CD4-positive, alpha-beta T cell (primary cell): Measurements from ENCODE around the gene FMN1. TPM values are rescaled to one million over a fixed set of nuclear protein-coding genes. Genes with fewer than 3 reads are reported as not detected.

ENCODE experiments used
- ATAC-seq: fragments of 200-7000 bp; cut with Tn5 transposase; one replicate; pipeline ENCODE4 v1.10.0; 2022; ENCODE audit warnings: mild to moderate bottlenecking; ENCODE audit not compliant: poor library complexity
- CTCF ChIA-PET: fragments of 350-600 bp; sonication (Branson Sonifier 250); formaldehyde crosslinking; loops from one replicate; lab custom pipeline; 2021; ENCODE audit warnings: antibody characterized with exemption, inconsistent platforms; lab: Charles Lee
- POLR2A ChIA-PET: fragments of 350-600 bp; sonication (Branson Sonifier 250); formaldehyde crosslinking; loops from one replicate; lab custom pipeline; 2021; ENCODE audit warnings: antibody characterized with exemption, inconsistent platforms; lab: Charles Lee
- DNase-seq, 14 experiments: peaks; one replicate each; pipeline ENCODE4 v3.0.0-alpha.2; 2013 to 2020; ENCODE audit warnings: mixed read lengths in 2 of 14
- H3K27ac ChIP-seq, 2 donors: one replicate each; pipeline versions ENCODE4 v1.5.1 to v1.7.0; 2013; ENCODE audit warnings: low read length in 2 of 2, low read depth in 1 of 2, mild to moderate bottlenecking in 1 of 2
- H3K27me3 ChIP-seq, 2 experiments: 1 replicate in 1 of 2; 2 replicates in 1 of 2; pipeline versions ENCODE4 v1.6.1 to v1.7.0; 2013; ENCODE audit warnings: low read length in 2 of 2, control low read depth in 1 of 2, mild to moderate bottlenecking in 1 of 2, moderate library complexity in 1 of 2; ENCODE audit not compliant: insufficient read depth in 2 of 2, control insufficient read depth in 1 of 2
- H3K36me3 ChIP-seq: one replicate; pipeline ENCODE4 v1.6.1; 2013; ENCODE audit warnings: low read length, control low read depth; ENCODE audit not compliant: insufficient read depth
- H3K4me1 ChIP-seq: one replicate; pipeline ENCODE4 v1.6.1; 2013; ENCODE audit warnings: low read length, control low read depth; ENCODE audit not compliant: insufficient read depth
- H3K4me3 ChIP-seq: one replicate; pipeline ENCODE4 v1.5.1; 2013; ENCODE audit warnings: mild to moderate bottlenecking, low read length, moderate library complexity
- H3K9me3 ChIP-seq, 2 experiments: 1 replicate in 1 of 2; 2 replicates in 1 of 2; pipeline versions ENCODE4 v1.6.1 to v1.7.0; 2013; ENCODE audit warnings: low read length in 2 of 2, mild to moderate bottlenecking in 2 of 2, control low read depth in 1 of 2, moderate library complexity in 1 of 2; ENCODE audit not compliant: control insufficient read depth in 1 of 2, insufficient read depth in 1 of 2
- H3K27ac Mint-ChIP-seq: one replicate; pipeline ENCODE4 v1.8.0; 2020; ENCODE audit warnings: mixed read lengths
- H3K27me3 Mint-ChIP-seq: one replicate; pipeline ENCODE4 v1.8.0; 2021; ENCODE audit warnings: mixed read lengths
- H3K36me3 Mint-ChIP-seq: one replicate; pipeline ENCODE4 v1.8.0; 2021; ENCODE audit warnings: low read depth, mixed read lengths
- H3K4me1 Mint-ChIP-seq: one replicate; pipeline ENCODE4 v1.8.0; 2021; ENCODE audit warnings: low read depth, mixed read lengths
- H3K4me3 Mint-ChIP-seq: one replicate; pipeline ENCODE4 v1.8.0; 2020; ENCODE audit warnings: mild to moderate bottlenecking, mixed read lengths
- H3K9me3 Mint-ChIP-seq: one replicate; pipeline ENCODE4 v1.8.0; 2020; ENCODE audit warnings: mixed read lengths
- CTCF ChIP-seq: fragments of 200-600 bp; IDR thresholded peaks from one replicate; pipeline ENCODE4 v1.8.0; 2022; ENCODE audit warnings: antibody characterized with exemption, mild to moderate bottlenecking
- intact Hi-C, 2 experiments: fragments of 100-400 bp; cut with DNase I in 1 of 2; cut with micrococcal nuclease in 1 of 2; formaldehyde crosslinking; loops; one replicate each; pipeline versions ENCODE4 v1.15.1 to v1.9.0; 2023 to 2025; cut with DNase I, micrococcal nuclease
- total RNA-seq, 174 experiments: library from RNA in 2 of 174; stranded (reverse) in 2 of 174; gene quantifications; one replicate each; pipeline ENCODE4 v1.2.3 and lab custom pipeline; 2021 to 2026

FMN1 gene
- total RNA-seq, 2 experiments from 2014 or later, result 0.39 to 0.55 TPM

- Histone ChIP-seq H3K4me1 (no peaks in the 10 kb centered on the region), H3K27me3 (no peaks in the 10 kb centered on the region), H3K27ac (no peak overlapping the region), H3K9me3 (no peaks in the 10 kb centered on the region), H3K36me3 (no peaks in the 10 kb centered on the region), H3K4me3 (no peak overlapping the region)
- peak in 3 of 14 experiments; percentile 41 to 72 (median 69) for DNase-seq
- no peaks in the 10 kb centered on the region for H3K36me3 Mint-ChIP-seq
- no peaks in the 10 kb centered on the region for H3K9me3 Mint-ChIP-seq
- ChIA-PET POLR2A (interaction anchor here (0.8 kb wide), 1 partner anchor 18 kb away, joined by 4 read pairs; no protein-coding TSS in a partner anchor), CTCF (interaction anchor here (1.0 to 1.8 kb wide), 3 partner anchors 33 to 1123 kb away, joined by 3 to 6 read pairs (median 4); partner anchors contain the start of gene KATNBL1)
- peak; percentile 71 for ATAC-seq
- intact Hi-C loops, result loop anchor here (1.0 to 10.0 kb wide), 6 partner anchors 46 to 614 kb away; no protein-coding TSS in a partner anchor
- TF ChIP-seq CTCF, result peak; percentile 77
- no peaks in the 10 kb centered on the region for H3K27me3 Mint-ChIP-seq
- H3K27ac Mint-ChIP-seq, result no peak overlapping the region
- H3K4me3 Mint-ChIP-seq, result no peak overlapping the region
- H3K4me1 Mint-ChIP-seq, result peaks cover 16% of the 10 kb centered on the region
These were observed 107.9 kb downstream of the FMN1 start for GRCh38 chr15:33086500-33087121.

- Histone ChIP-seq H3K4me1 (no peaks in the 10 kb centered on the region), H3K36me3 (no peaks in the 10 kb centered on the region), H3K27ac (no peak overlapping the region), H3K9me3 (no peaks in the 10 kb centered on the region), H3K4me3 (no peak overlapping the region), H3K27me3 (no peaks in the 10 kb centered on the region)
- ChIA-PET POLR2A (no interaction called here), CTCF (no interaction called here)
- Mint-ChIP-seq H3K27me3 (no peaks in the 10 kb centered on the region), H3K4me1 (peaks cover 5% of the 10 kb centered on the region), H3K27ac (no peak overlapping the region), H3K9me3 (no peaks in the 10 kb centered on the region), H3K4me3 (no peak overlapping the region), H3K36me3 (no peaks in the 10 kb centered on the region)
- TF ChIP-seq CTCF, result no peak
- intact Hi-C loops, result loop anchor here (5.0 to 10.0 kb wide), 5 partner anchors 130 to 422 kb away; no protein-coding TSS in a partner anchor
- DNase-seq (no peak), ATAC-seq (no peak)
These were observed 109.9 kb downstream of the FMN1 start for GRCh38 chr15:33084661-33085060.

- no peaks in the 10 kb centered on the region for H3K9me3 Mint-ChIP-seq
- ATAC-seq (no peak), DNase-seq (no peak)
- H3K4me1 Mint-ChIP-seq, result peaks cover 5% of the 10 kb centered on the region
- ChIA-PET POLR2A (no interaction called here), CTCF (no interaction called here)
- H3K36me3 Mint-ChIP-seq, result no peaks in the 10 kb centered on the region
- Histone ChIP-seq H3K9me3 (no peaks in the 10 kb centered on the region), H3K27me3 (no peaks in the 10 kb centered on the region), H3K36me3 (no peaks in the 10 kb centered on the region), H3K27ac (no peak overlapping the region), H3K4me3 (no peak overlapping the region), H3K4me1 (no peaks in the 10 kb centered on the region)
- no peaks in the 10 kb centered on the region for H3K27me3 Mint-ChIP-seq
- intact Hi-C loops, result loop anchor here in 1 of 2 experiments (5.0 to 10.0 kb wide), 2 partner anchors 131 to 209 kb away; no protein-coding TSS in a partner anchor
- H3K4me3 Mint-ChIP-seq, result no peak overlapping the region
- no peak for TF ChIP-seq CTCF
- no peak overlapping the region for H3K27ac Mint-ChIP-seq
These were observed 111.1 kb downstream of the FMN1 start for GRCh38 chr15:33083232-33084081.
